GM21825 (cell line): ENCODE measurements around the gene DGKD.
"Not testable (repeated sequence)": the region's sequence is repeated elsewhere in the genome, so short reads cannot be mapped to it uniquely, and the experiment has no call there.

Source experiments
- ATAC-seq: cut with Tn5 transposase; IDR thresholded peaks from one replicate; pipeline ENCODE4 v1.9.1; 2021; ENCODE audit warnings: mild to moderate bottlenecking, moderate library complexity; ENCODE audit not compliant: unreplicated experiment

The DGKD gene

GRCh38 chr2:233360771-233361176 is 6.5 kb downstream of the DGKD start:
- no peak for ATAC-seq

- ATAC-seq: no peak
Measured at GRCh38 chr2:233361297-233361696, 7.0 kb downstream of the DGKD start.

- ATAC-seq: no peak
Measured at GRCh38 chr2:233362742-233363141, 8.4 kb downstream of the DGKD start.

GRCh38 chr2:233363744-233364235 is 9.5 kb downstream of the DGKD start:
- peak; percentile 53 for ATAC-seq

- ATAC-seq: no peak
Measured at GRCh38 chr2:233365861-233366520, 11.7 kb downstream of the DGKD start.

- ATAC-seq: no peak
Measured at GRCh38 chr2:233367586-233367985, 13.3 kb downstream of the DGKD start.

GRCh38 chr2:233368756-233369155 is 14.5 kb downstream of the DGKD start:
- no peak for ATAC-seq

- ATAC-seq: no peak
Measured at GRCh38 chr2:233369462-233369861, 15.2 kb downstream of the DGKD start.

GRCh38 chr2:233369897-233370685 is 15.8 kb downstream of the DGKD start:
- no peak for ATAC-seq

- no peak for ATAC-seq
Measured at GRCh38 chr2:233371641-233372040, 17.3 kb downstream of the DGKD start.

GRCh38 chr2:233372855-233373254 is 18.6 kb downstream of the DGKD start:
- no peak for ATAC-seq

GRCh38 chr2:233373316-233373715 is 19.0 kb downstream of the DGKD start:
- no peak for ATAC-seq

GRCh38 chr2:233374776-233375175 is 20.5 kb downstream of the DGKD start:
- ATAC-seq: not testable (repeated sequence)

- ATAC-seq: no peak
Measured at GRCh38 chr2:233375490-233376314, 21.4 kb downstream of the DGKD start.

GRCh38 chr2:233379034-233379433 is 24.7 kb downstream of the DGKD start:
- no peak for ATAC-seq

GRCh38 chr2:233379441-233379840 is 25.1 kb downstream of the DGKD start:
- no peak for ATAC-seq

GRCh38 chr2:233380132-233380895 is 26.0 kb downstream of the DGKD start:
- ATAC-seq: peak; percentile 52

- no peak for ATAC-seq
Measured at GRCh38 chr2:233380995-233381637, 26.8 kb downstream of the DGKD start.

- ATAC-seq: no peak
Measured at GRCh38 chr2:233381638-233381995, 27.3 kb downstream of the DGKD start.

GRCh38 chr2:233384015-233384414 is 29.7 kb downstream of the DGKD start:
- no peak for ATAC-seq
